Measurements from ENCODE around the gene AGL. TPM values are rescaled to one million over a fixed set of nuclear protein-coding genes. Genes with fewer than 3 reads are reported as not detected.

The AGL gene
- total and polyA plus RNA-seq, 2 of the 13 experiments (the other 11 are each of a cell fraction or from before 2014, with no cell fraction given), result 4.3 to 13.1 TPM

DNA sequence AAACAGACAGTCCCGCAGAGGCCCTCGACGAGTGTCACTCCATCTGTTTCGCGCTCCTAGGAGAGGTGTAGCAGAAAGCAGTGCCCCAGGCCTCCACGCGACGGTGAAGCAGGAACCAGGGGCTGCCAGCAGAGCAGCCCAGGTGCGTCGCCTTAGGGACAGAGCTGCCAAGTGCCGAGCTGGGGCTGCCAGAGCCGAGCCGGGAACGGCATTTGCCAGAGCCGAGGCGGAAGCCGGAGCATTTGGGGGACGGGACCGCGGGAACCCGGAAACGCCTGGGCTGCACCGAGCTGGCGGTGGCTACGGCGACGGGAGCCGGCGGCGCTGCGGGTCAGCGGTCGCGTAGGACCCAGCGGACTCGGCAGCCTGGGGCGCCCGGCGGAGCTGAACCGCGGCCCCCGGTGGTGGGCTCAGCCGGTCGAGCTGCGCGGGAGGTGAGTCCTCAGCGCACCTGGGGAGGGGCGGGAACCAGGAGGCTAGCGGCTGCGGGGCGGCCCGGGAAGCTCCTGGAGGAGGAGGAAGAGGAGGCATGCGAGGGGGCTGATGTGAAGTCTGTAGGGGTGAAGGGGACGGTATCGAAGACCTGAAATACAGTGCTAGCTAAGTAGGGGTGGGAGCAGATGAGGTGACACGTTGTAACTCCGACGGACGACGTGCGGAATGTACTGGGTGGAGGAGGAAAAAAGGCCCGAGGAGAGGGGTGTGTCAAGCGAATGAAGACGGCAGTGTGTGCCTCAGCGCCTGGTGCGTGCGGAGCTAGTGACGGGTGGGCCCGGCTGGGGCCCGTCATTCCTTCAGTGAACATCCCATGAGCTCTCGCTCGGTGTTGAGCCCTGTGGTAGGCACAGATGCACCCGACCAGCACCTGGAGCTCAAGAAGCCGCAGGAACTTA, 119.8 kb downstream of the AGL start, which contains the start of gene SLC35A3 (continued):
- TF ChIP-seq, protein P1, sequence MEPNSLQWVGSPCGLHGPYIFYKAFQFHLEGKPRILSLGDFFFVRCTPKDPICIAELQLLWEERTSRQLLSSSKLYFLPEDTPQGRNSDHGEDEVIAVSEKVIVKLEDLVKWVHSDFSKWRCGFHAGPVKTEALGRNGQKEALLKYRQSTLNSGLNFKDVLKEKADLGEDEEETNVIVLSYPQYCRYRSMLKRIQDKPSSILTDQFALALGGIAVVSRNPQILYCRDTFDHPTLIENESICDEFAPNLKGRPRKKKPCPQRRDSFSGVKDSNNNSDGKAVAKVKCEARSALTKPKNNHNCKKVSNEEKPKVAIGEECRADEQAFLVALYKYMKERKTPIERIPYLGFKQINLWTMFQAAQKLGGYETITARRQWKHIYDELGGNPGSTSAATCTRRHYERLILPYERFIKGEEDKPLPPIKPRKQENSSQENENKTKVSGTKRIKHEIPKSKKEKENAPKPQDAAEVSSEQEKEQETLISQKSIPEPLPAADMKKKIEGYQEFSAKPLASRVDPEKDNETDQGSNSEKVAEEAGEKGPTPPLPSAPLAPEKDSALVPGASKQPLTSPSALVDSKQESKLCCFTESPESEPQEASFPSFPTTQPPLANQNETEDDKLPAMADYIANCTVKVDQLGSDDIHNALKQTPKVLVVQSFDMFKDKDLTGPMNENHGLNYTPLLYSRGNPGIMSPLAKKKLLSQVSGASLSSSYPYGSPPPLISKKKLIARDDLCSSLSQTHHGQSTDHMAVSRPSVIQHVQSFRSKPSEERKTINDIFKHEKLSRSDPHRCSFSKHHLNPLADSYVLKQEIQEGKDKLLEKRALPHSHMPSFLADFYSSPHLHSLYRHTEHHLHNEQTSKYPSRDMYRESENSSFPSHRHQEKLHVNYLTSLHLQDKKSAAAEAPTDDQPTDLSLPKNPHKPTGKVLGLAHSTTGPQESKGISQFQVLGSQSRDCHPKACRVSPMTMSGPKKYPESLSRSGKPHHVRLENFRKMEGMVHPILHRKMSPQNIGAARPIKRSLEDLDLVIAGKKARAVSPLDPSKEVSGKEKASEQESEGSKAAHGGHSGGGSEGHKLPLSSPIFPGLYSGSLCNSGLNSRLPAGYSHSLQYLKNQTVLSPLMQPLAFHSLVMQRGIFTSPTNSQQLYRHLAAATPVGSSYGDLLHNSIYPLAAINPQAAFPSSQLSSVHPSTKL (CRISPR knock-in tag; IDR thresholded peaks at IDR 0.05), result peak; percentile 84
- TF ChIP-seq, protein P2, sequence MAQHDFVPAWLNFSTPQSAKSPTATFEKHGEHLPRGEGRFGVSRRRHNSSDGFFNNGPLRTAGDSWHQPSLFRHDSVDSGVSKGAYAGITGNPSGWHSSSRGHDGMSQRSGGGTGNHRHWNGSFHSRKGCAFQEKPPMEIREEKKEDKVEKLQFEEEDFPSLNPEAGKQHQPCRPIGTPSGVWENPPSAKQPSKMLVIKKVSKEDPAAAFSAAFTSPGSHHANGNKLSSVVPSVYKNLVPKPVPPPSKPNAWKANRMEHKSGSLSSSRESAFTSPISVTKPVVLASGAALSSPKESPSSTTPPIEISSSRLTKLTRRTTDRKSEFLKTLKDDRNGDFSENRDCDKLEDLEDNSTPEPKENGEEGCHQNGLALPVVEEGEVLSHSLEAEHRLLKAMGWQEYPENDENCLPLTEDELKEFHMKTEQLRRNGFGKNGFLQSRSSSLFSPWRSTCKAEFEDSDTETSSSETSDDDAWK (CRISPR knock-in tag; IDR thresholded peaks at IDR 0.05), result no peak
- TF ChIP-seq, protein P3, sequence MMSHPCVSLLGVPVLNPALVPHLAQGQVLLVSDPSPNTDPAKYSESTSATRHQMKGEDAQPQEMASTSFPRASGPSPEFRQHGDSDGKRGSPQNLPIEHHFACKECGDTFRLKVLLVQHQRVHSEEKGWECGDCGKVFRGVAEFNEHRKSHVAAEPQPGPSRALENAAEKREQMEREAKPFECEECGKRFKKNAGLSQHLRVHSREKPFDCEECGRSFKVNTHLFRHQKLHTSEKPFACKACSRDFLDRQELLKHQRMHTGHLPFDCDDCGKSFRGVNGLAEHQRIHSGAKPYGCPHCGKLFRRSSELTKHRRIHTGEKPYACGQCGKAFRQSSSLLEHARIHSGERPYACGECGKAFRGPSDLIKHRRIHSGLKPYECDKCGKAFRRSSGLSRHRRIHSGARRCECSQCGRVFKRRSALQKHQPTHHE (CRISPR knock-in tag; IDR thresholded peaks at IDR 0.05; ENCODE audit: borderline replicate concordance), result peak; percentile 69
- TF ChIP-seq, protein P4, sequence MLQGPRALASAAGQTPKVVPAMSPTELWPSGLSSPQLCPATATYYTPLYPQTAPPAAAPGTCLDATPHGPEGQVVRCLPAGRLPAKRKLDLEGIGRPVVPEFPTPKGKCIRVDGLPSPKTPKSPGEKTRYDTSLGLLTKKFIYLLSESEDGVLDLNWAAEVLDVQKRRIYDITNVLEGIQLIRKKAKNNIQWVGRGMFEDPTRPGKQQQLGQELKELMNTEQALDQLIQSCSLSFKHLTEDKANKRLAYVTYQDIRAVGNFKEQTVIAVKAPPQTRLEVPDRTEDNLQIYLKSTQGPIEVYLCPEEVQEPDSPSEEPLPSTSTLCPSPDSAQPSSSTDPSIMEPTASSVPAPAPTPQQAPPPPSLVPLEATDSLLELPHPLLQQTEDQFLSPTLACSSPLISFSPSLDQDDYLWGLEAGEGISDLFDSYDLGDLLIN (CRISPR knock-in tag; IDR thresholded peaks at IDR 0.05; ENCODE audit: borderline replicate concordance), result peak; percentile 57; the same call in 1 of the 2 replicates
- TF ChIP-seq, protein P5, sequence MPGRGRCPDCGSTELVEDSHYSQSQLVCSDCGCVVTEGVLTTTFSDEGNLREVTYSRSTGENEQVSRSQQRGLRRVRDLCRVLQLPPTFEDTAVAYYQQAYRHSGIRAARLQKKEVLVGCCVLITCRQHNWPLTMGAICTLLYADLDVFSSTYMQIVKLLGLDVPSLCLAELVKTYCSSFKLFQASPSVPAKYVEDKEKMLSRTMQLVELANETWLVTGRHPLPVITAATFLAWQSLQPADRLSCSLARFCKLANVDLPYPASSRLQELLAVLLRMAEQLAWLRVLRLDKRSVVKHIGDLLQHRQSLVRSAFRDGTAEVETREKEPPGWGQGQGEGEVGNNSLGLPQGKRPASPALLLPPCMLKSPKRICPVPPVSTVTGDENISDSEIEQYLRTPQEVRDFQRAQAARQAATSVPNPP (CRISPR knock-in tag; IDR thresholded peaks at IDR 0.05), result peak; percentile 99
- TF ChIP-seq ZMAT3 (CRISPR knock-in tag; conservative IDR thresholded peaks at IDR 0.05) (peak; percentile 98), CEBPB (IDR thresholded peaks at IDR 0.05; ENCODE audit: borderline replicate concordance, low read depth, low read length) (no peak), CBX5 (CRISPR knock-in tag; IDR thresholded peaks at IDR 0.05; ENCODE audit: borderline replicate concordance) (peak; percentile 97), ZNF225 (CRISPR knock-in tag; IDR thresholded peaks at IDR 0.05) (peak; percentile 94)
- TF ChIP-seq, protein P6, sequence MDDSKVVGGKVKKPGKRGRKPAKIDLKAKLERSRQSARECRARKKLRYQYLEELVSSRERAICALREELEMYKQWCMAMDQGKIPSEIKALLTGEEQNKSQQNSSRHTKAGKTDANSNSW (CRISPR knock-in tag; IDR thresholded peaks at IDR 0.05; ENCODE audit: borderline replicate concordance), result no peak; the same call in 1 of the 2 replicates
- TF ChIP-seq, protein P7, sequence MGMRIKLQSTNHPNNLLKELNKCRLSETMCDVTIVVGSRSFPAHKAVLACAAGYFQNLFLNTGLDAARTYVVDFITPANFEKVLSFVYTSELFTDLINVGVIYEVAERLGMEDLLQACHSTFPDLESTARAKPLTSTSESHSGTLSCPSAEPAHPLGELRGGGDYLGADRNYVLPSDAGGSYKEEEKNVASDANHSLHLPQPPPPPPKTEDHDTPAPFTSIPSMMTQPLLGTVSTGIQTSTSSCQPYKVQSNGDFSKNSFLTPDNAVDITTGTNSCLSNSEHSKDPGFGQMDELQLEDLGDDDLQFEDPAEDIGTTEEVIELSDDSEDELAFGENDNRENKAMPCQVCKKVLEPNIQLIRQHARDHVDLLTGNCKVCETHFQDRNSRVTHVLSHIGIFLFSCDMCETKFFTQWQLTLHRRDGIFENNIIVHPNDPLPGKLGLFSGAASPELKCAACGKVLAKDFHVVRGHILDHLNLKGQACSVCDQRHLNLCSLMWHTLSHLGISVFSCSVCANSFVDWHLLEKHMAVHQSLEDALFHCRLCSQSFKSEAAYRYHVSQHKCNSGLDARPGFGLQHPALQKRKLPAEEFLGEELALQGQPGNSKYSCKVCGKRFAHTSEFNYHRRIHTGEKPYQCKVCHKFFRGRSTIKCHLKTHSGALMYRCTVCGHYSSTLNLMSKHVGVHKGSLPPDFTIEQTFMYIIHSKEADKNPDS (CRISPR knock-in tag; IDR thresholded peaks at IDR 0.05), result 0 out of 2 replicates have a peak, but pooled peaks have one; percentile 73

Measured in HepG2 (cell line).